ENCODE data around the gene TXNDC11.

The TXNDC11 gene

GRCh38 chr16:11719762-11720161 is 22.9 kb downstream of the TXNDC11 start:
- no peak for DNase-seq (ENCODE audit: low read depth in 2 of 2, low spot score in 1 of 2)

- DNase-seq (ENCODE audit: low read depth in 2 of 2, low spot score in 1 of 2), result no peak
These were observed 23.5 kb downstream of the TXNDC11 start for GRCh38 chr16:11719171-11719570.

- no peak for DNase-seq (ENCODE audit: low read depth in 2 of 2, low spot score in 1 of 2)
These were observed 24.8 kb downstream of the TXNDC11 start for GRCh38 chr16:11717811-11718210.

GRCh38 chr16:11716336-11716735 is 26.3 kb downstream of the TXNDC11 start:
- DNase-seq (ENCODE audit: low read depth in 2 of 2, low spot score in 1 of 2), result no peak

GRCh38 chr16:11715246-11715947 is 27.3 kb downstream of the TXNDC11 start:
- no peak for DNase-seq (ENCODE audit: low read depth in 2 of 2, low spot score in 1 of 2)

- DNase-seq (ENCODE audit: low read depth in 2 of 2, low spot score in 1 of 2), result no peak
These were observed 30.5 kb downstream of the TXNDC11 start for GRCh38 chr16:11712122-11712521.

- no peak for DNase-seq (ENCODE audit: low read depth in 2 of 2, low spot score in 1 of 2)
These were observed 31.0 kb downstream of the TXNDC11 start for GRCh38 chr16:11711662-11712061.

GRCh38 chr16:11708421-11708820 is 34.2 kb downstream of the TXNDC11 start:
- no peak for DNase-seq (ENCODE audit: low read depth in 2 of 2, low spot score in 1 of 2)

- DNase-seq (ENCODE audit: low read depth in 2 of 2, low spot score in 1 of 2), result no peak
These were observed 34.9 kb downstream of the TXNDC11 start for GRCh38 chr16:11707679-11708197.

- no peak for DNase-seq (ENCODE audit: low read depth in 2 of 2, low spot score in 1 of 2)
These were observed 36.4 kb downstream of the TXNDC11 start for GRCh38 chr16:11706180-11706742.

GRCh38 chr16:11705311-11706025 is 37.2 kb downstream of the TXNDC11 start:
- DNase-seq (ENCODE audit: low read depth in 2 of 2, low spot score in 1 of 2), result no peak

GRCh38 chr16:11700264-11701029 is 42.2 kb downstream of the TXNDC11 start:
- DNase-seq (ENCODE audit: low read depth in 2 of 2, low spot score in 1 of 2), result no peak

- DNase-seq (ENCODE audit: low read depth in 2 of 2, low spot score in 1 of 2), result no peak
These were observed 43.3 kb downstream of the TXNDC11 start for GRCh38 chr16:11699234-11699894.

GRCh38 chr16:11698271-11698689 is 44.4 kb downstream of the TXNDC11 start:
- no peak for DNase-seq (ENCODE audit: low read depth in 2 of 2, low spot score in 1 of 2)

GRCh38 chr16:11697319-11697718 is 45.3 kb downstream of the TXNDC11 start:
- no peak for DNase-seq (ENCODE audit: low read depth in 2 of 2, low spot score in 1 of 2)

- DNase-seq (ENCODE audit: low read depth in 2 of 2, low spot score in 1 of 2), result no peak
These were observed 46.2 kb downstream of the TXNDC11 start for GRCh38 chr16:11696266-11697012.

GRCh38 chr16:11692651-11693050 is 50.0 kb downstream of the TXNDC11 start:
- DNase-seq (ENCODE audit: low read depth in 2 of 2, low spot score in 1 of 2), result no peak

GRCh38 chr16:11692171-11692570 is 50.5 kb downstream of the TXNDC11 start:
- no peak for DNase-seq (ENCODE audit: low read depth in 2 of 2, low spot score in 1 of 2)

- no peak for DNase-seq (ENCODE audit: low read depth in 2 of 2, low spot score in 1 of 2)
These were observed 50.9 kb downstream of the TXNDC11 start for GRCh38 chr16:11691771-11692170.

GRCh38 chr16:11691235-11691634 is 51.4 kb downstream of the TXNDC11 start:
- no peak for DNase-seq (ENCODE audit: low read depth in 2 of 2, low spot score in 1 of 2)
